ENCODE results near the gene TIMP3.

TIMP3 gene

GRCh38 chr22:32804531-32805360, 3.2 kb downstream of the TIMP3 start:
- no peak for DNase-seq (ENCODE audit: extremely low spot score, insufficient read length, low read depth)
- FAIRE-seq, result no peak

- DNase-seq (ENCODE audit: extremely low spot score, insufficient read length, low read depth) (no peak), FAIRE-seq (no peak)
Observed at GRCh38 chr22:32805361-32805881, 3.9 kb downstream of the TIMP3 start.

- DNase-seq (ENCODE audit: extremely low spot score, insufficient read length, low read depth), result no peak
- FAIRE-seq, result no peak
Observed at GRCh38 chr22:32806296-32806695, 4.8 kb downstream of the TIMP3 start.

GRCh38 chr22:32808038-32808445, 6.5 kb downstream of the TIMP3 start:
- FAIRE-seq, result no peak

GRCh38 chr22:32809786-32810554, 8.5 kb downstream of the TIMP3 start:
- no peak for FAIRE-seq
- no peak for DNase-seq (ENCODE audit: extremely low spot score, insufficient read length, low read depth)

More at GRCh38 chr22:32808038-32808445, 6.5 kb downstream of the TIMP3 start:
- DNase-seq (ENCODE audit: extremely low spot score, insufficient read length, low read depth), result no peak

- FAIRE-seq (no peak), DNase-seq (ENCODE audit: extremely low spot score, insufficient read length, low read depth) (no peak)
Observed at GRCh38 chr22:32810555-32811133, 9.1 kb downstream of the TIMP3 start.

GRCh38 chr22:32811788-32812545, 10.5 kb downstream of the TIMP3 start:
- DNase-seq (ENCODE audit: extremely low spot score, insufficient read length, low read depth) (no peak), FAIRE-seq (no peak)

GRCh38 chr22:32814285-32814860, 12.9 kb downstream of the TIMP3 start:
- FAIRE-seq (no peak), DNase-seq (ENCODE audit: extremely low spot score, insufficient read length, low read depth) (no peak)

GRCh38 chr22:32815059-32815458, 13.6 kb downstream of the TIMP3 start:
- no peak for DNase-seq (ENCODE audit: extremely low spot score, insufficient read length, low read depth)
- FAIRE-seq, result no peak

GRCh38 chr22:32815943-32816342, 14.4 kb downstream of the TIMP3 start:
- FAIRE-seq, result no peak

GRCh38 chr22:32817137-32817730, 15.7 kb downstream of the TIMP3 start:
- FAIRE-seq (no peak), DNase-seq (ENCODE audit: extremely low spot score, insufficient read length, low read depth) (no peak)

More at GRCh38 chr22:32815943-32816342, 14.4 kb downstream of the TIMP3 start:
- DNase-seq (ENCODE audit: extremely low spot score, insufficient read length, low read depth), result no peak

GRCh38 chr22:32818446-32819115, 17.1 kb downstream of the TIMP3 start:
- DNase-seq (ENCODE audit: extremely low spot score, insufficient read length, low read depth) (no peak), FAIRE-seq (no peak)

- DNase-seq (ENCODE audit: extremely low spot score, insufficient read length, low read depth) (no peak), FAIRE-seq (no peak)
Observed at GRCh38 chr22:32819120-32819519, 17.6 kb downstream of the TIMP3 start.

GRCh38 chr22:32820131-32821119, 18.9 kb downstream of the TIMP3 start:
- FAIRE-seq, result no peak
- no peak for DNase-seq (ENCODE audit: extremely low spot score, insufficient read length, low read depth)

GRCh38 chr22:32822179-32822877, 20.8 kb downstream of the TIMP3 start:
- DNase-seq (ENCODE audit: extremely low spot score, insufficient read length, low read depth) (no peak), FAIRE-seq (no peak)

- FAIRE-seq, result no peak
- no peak for DNase-seq (ENCODE audit: extremely low spot score, insufficient read length, low read depth)
Observed at GRCh38 chr22:32823024-32823730, 21.7 kb downstream of the TIMP3 start.
